ENCODE measurements around the gene SLC16A8. TPM values are rescaled to one million over a fixed set of nuclear protein-coding genes. Genes with fewer than 3 reads are reported as not detected.

Gene SLC16A8
- total RNA-seq, 1 donor from 2014 or later: not detected

DNA sequence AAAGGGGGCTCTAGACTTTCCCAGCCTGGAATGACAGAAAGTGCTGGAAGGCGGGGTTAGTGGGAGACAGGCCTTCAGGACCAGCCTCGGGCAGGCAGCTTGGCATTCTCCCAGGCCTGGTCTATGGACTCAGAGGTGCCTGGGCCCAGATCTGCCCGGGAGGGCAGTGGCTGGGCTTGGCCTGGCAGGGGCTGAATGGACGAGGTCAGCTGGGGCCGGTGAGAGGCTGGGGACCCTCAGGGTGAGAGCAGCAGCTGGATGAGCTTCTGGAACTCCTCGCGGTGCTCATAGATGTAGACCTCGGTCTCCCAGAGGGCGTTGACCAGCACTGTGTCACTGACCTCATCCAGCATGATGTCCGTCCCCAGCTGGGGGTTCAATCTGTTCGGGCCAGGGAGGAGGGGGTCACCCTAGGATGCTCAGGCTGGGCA, 28.0 kb upstream of the SLC16A8 start:
- Mint-ChIP-seq H3K27ac (ENCODE audit: unreplicated experiment) (no peak overlapping the region), H3K4me1 (ENCODE audit: low read depth, unreplicated experiment) (peaks cover 8% of the 10 kb centered on the region)

DNA sequence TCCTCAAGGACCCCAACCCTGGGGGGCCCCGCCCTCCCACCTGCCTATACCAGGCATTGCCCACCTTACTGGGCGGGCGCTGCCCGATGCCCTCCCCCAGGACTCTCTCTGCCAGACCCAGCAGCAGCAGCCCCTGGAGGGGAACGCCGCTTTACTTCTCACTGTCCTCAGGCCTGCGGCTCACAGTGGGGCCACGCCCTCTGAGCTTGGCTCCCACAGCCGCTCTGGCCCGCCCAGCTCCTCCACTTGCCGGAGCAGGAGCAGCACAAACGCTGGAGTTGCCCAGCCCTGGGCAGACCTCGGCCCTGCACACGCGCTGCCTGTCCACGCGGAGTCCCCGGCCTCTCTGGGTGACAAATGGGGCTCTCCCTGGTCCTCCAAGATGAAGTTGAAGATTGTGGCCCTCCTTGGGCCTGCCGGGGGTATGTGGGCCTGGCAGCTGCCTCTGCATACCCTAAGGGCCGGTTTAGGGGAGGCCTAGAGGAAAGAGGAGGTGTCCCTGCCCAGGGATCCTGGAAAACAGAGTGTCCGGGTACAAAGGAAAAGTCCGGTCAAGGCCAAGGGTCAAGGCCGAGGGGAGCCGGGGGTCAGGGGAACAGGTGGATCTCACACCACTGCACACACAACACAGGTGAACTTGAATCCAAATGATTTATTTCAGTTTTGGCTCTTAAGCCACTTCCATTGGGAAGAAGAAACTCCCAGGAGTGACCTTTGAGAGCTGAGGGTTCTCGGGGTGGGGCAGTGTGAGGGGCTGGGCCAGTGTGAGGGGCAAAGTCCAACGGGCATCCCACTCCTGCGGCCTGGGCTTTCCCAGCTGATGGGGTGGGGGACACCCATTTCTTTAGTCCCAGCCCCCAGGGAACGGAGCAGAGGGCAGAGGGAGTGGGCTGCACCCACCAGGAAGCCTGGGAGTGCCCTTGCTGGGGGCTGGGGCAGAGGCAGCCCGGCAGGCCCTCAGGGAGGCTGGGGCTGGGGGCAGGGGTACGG, 27.2 kb upstream of the SLC16A8 start:
- peaks cover 9% of the 10 kb centered on the region for H3K27me3 Mint-ChIP-seq (ENCODE audit: unreplicated experiment)
- H3K4me1 Mint-ChIP-seq (ENCODE audit: low read depth, unreplicated experiment): peaks cover 8% of the 10 kb centered on the region
- no peak overlapping the region for H3K4me3 Mint-ChIP-seq (ENCODE audit: unreplicated experiment)
- H3K27ac Mint-ChIP-seq (ENCODE audit: unreplicated experiment): no peak overlapping the region
- no peaks in the 10 kb centered on the region for H3K36me3 Mint-ChIP-seq (ENCODE audit: unreplicated experiment)
- DNase-seq: no peak
- TF ChIP-seq, protein P1, sequence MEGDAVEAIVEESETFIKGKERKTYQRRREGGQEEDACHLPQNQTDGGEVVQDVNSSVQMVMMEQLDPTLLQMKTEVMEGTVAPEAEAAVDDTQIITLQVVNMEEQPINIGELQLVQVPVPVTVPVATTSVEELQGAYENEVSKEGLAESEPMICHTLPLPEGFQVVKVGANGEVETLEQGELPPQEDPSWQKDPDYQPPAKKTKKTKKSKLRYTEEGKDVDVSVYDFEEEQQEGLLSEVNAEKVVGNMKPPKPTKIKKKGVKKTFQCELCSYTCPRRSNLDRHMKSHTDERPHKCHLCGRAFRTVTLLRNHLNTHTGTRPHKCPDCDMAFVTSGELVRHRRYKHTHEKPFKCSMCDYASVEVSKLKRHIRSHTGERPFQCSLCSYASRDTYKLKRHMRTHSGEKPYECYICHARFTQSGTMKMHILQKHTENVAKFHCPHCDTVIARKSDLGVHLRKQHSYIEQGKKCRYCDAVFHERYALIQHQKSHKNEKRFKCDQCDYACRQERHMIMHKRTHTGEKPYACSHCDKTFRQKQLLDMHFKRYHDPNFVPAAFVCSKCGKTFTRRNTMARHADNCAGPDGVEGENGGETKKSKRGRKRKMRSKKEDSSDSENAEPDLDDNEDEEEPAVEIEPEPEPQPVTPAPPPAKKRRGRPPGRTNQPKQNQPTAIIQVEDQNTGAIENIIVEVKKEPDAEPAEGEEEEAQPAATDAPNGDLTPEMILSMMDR (IDR thresholded peaks at IDR 0.05; ENCODE audit: partially characterized antibody, unreplicated experiment): no peak
- peaks cover 5% of the 10 kb centered on the region for H3K9me3 Mint-ChIP-seq (ENCODE audit: unreplicated experiment)

More for the DNA sequence above, 28.0 kb upstream of the SLC16A8 start:
- Mint-ChIP-seq H3K4me3 (ENCODE audit: unreplicated experiment) (no peak overlapping the region), H3K9me3 (ENCODE audit: unreplicated experiment) (peaks cover 7% of the 10 kb centered on the region), H3K36me3 (ENCODE audit: unreplicated experiment) (no peaks in the 10 kb centered on the region), H3K27me3 (ENCODE audit: unreplicated experiment) (peaks cover 9% of the 10 kb centered on the region)
- TF ChIP-seq, protein P1 (IDR thresholded peaks at IDR 0.05; ENCODE audit: partially characterized antibody, unreplicated experiment): no peak
- DNase-seq: no peak

DNA sequence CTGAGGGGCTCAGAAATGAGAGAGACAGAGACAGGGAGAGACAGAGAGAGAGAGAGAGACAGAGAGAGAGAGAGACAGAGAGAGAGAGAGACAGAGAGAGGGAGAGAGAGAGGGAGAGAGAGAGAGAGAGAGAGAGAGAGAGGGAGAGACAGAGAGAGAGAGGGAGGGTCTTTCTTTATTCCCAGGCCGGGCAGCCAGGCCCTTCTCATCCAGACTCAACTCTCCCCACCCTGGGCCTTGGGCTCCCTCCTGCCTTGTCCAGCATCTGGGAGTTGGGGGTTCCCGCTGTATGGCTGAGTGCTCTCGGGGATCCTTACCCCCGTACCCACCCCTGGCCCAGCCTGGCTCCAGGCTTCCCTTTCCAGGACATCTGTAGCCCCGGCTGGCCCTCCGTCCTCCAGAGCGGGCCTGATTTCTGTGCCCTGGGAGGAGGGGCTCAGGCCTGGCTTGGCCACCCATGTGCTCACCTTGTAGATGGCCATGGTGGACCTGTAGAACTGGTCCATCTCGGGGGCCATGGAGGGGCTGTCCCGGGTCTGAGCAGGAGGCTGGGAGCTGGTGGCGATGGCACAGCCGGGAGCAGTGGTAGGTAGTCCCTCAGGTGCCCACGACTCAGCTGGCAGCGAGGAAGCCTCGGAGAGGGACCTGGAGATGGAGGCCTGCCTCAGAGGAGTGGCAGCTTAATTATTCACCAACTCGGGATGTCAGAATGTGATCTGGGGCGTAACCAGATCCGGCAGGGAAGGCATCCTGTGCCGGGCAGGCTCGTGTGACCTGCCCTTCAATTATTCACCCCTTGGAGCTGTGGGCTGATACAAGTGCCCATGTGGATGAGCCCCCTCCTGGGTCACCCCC, 26.3 kb upstream of the SLC16A8 start, which contains the start of gene BAIAP2L2:
Gene BAIAP2L2, minus strand, starts transcription at position 677 of the 855 bp plus-strand sequence. Its CDS starts 159 bp downstream, at position 518.
- Mint-ChIP-seq H3K4me1 (ENCODE audit: low read depth, unreplicated experiment) (peaks cover 8% of the 10 kb centered on the region), H3K36me3 (ENCODE audit: unreplicated experiment) (no peaks in the 10 kb centered on the region), H3K27ac (ENCODE audit: unreplicated experiment) (peak within 1 kb of the TSS; percentile 38), H3K4me3 (ENCODE audit: unreplicated experiment) (no peak within 1 kb of the TSS), H3K27me3 (ENCODE audit: unreplicated experiment) (peaks cover 9% of the 10 kb centered on the region), H3K9me3 (ENCODE audit: unreplicated experiment) (peaks cover 5% of the 10 kb centered on the region)
- TF ChIP-seq, protein P1 (IDR thresholded peaks at IDR 0.05; ENCODE audit: partially characterized antibody, unreplicated experiment): no peak
- no peak for DNase-seq

DNA sequence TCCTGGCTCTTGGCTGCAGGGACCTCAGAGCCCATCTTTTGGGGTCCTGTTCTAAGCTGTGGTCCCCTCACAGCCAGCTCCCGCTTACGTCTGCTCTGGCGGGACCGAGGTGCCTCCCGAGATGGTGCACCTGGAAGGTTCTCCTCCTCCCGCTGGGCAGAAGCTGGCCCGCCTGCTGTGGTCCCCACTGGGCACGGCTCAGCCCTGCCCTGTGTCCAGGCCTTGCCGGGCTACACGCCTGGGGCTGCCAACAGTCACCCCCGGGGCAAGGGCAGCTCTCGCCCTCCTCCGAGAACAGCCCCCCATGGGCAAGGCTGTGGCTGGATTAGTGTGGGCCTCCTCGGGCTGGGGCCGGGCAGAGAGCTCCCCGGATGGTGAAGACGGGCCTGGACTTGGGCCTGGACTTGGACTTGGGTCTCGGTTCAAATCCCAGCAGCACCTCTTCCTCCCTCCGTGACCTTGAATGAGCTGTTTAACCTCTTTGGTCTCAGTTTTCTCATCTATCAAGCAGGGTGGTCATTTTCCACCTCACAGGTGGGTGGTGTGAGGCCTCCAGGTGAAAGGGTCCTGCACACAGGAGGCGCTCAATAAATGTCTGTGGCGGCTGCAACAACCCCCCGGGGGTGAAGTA, 25.5 kb upstream of the SLC16A8 start:
- Mint-ChIP-seq H3K9me3 (ENCODE audit: unreplicated experiment) (peaks cover 5% of the 10 kb centered on the region), H3K36me3 (ENCODE audit: unreplicated experiment) (no peaks in the 10 kb centered on the region), H3K27me3 (ENCODE audit: unreplicated experiment) (peaks cover 9% of the 10 kb centered on the region), H3K4me3 (ENCODE audit: unreplicated experiment) (no peak overlapping the region), H3K27ac (ENCODE audit: unreplicated experiment) (peak overlapping the region; percentile 38), H3K4me1 (ENCODE audit: low read depth, unreplicated experiment) (peaks cover 8% of the 10 kb centered on the region)
- TF ChIP-seq, protein P1 (IDR thresholded peaks at IDR 0.05; ENCODE audit: partially characterized antibody, unreplicated experiment): no peak
- DNase-seq: peak; percentile 61

Data from glutamatergic neuron (in vitro differentiated cells).